ENCODE measurements around the gene LMAN1.

Gene LMAN1

DNA sequence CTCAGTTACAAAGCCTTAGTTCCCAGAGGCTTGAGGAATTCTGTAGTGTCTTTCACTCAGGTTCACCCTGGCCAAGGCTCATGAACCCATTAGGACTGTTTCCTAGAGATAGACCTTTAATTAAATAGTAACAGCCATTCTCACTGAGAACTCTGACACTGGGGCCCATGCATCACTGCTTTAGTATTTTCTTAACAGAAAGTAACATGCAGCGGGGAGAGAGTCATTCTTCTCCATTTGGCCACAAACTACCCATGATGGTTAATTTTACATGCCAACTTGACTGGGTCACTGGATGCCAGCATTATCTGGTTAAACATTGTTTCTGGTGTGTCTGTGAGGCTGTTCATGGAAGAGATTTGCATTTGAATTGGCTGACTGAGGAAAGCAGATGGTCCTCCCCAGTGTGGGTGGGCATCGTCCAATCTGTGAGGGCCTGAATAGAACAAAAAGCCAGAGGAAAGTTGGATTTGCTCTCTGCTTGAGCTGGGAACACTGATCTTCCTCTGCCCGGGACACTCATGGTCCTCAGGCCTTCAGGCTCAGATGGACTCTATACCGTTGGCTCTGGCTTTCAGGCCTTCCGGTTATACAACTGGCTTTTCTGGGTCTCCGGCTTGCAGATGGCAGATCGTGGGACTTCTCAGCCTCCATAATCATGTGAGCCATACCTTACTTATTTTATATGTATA, 35.0 kb downstream of the LMAN1 start:
- no peak overlapping the region for H3K4me3 ChIP-seq (ENCODE audit: low read depth, low read length)
- TF ChIP-seq CTCF (IDR thresholded peaks at IDR 0.05; ENCODE audit: low read depth, low read length): no peak

- TF ChIP-seq CTCF (IDR thresholded peaks at IDR 0.05; ENCODE audit: low read depth, low read length): no peak
- H3K4me3 ChIP-seq (ENCODE audit: low read depth, low read length): no peak within 1 kb of the TSS
Observed at GRCh38 chr18:59318460-59319050, 40.5 kb downstream of the LMAN1 start, which contains the start of gene CPLX4. TSS of gene CPLX4 (minus strand) at chr18:59318649. CDS start at chr18:59318462, 187 bp downstream.

- no peak overlapping the region for H3K4me3 ChIP-seq (ENCODE audit: low read depth, low read length)
- TF ChIP-seq CTCF (IDR thresholded peaks at IDR 0.05; ENCODE audit: low read depth, low read length): no peak
Observed at GRCh38 chr18:59311631-59312030, 47.4 kb downstream of the LMAN1 start.

DNA sequence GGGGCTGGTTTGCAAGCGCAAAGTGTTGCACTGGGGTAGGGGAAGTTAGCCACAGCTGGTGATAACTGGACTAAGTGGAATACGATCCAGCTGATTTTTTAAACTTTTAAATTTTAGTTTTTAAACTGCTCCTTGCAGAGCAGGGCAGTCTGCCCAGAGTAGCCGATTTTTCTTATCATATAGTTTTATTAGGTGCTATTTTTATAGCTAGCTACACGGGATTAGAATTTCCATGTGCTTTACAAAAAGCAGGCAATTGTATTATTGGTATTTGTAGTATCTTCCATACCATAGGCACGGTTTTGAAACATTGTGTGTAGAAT, 50.2 kb downstream of the LMAN1 start:
- no peak for TF ChIP-seq CTCF (IDR thresholded peaks at IDR 0.05; ENCODE audit: low read depth, low read length)
- H3K4me3 ChIP-seq (ENCODE audit: low read depth, low read length): peak overlapping the region; percentile 40

GRCh38 chr18:59308248-59308937, 50.7 kb downstream of the LMAN1 start:
- TF ChIP-seq CTCF (IDR thresholded peaks at IDR 0.05; ENCODE audit: low read depth, low read length): peak; percentile 90

DNA sequence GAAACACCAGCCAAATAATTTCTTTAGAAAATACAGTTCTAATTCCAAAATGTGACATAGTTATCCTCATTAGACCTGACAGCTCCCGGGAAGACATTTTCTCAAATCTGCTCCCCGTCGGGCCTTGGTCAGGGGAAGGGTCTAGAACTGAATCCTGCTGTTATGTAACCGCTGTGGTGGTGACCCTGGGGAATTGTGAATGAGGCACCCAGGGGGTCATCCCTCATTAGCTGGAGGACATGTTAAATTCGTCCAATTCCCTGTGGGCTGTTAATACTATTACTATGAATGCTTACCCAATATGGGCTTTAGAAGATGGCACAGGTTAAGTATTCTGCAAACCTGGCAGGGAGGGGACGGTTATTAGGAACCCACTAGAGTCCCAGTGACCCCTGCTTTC, 52.4 kb downstream of the LMAN1 start:
- TF ChIP-seq CTCF (IDR thresholded peaks at IDR 0.05; ENCODE audit: low read depth, low read length): no peak
- H3K4me3 ChIP-seq (ENCODE audit: low read depth, low read length): no peak overlapping the region

More at GRCh38 chr18:59308248-59308937, 50.7 kb downstream of the LMAN1 start:
- H3K4me3 ChIP-seq (ENCODE audit: low read depth, low read length): peak overlapping the region; percentile 40

DNA sequence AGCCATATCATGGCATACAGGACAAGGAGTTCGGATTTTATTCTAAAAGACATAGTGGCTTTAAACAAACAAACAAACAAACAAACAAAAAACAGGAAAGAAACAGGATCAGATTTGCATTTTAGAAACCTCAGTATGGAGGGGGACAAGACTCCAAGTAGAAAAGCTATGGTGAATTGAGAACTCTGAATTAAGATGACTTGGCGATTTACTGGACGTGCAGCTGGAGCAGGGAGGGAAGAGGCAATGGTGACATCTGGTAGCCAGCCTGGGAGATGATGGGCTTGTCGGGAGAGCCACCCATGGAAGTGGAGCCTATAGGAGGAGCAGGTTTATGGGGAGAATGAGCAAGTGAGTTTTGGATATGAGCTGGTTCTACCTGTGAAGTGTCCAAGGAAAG, 53.8 kb downstream of the LMAN1 start:
- TF ChIP-seq CTCF (IDR thresholded peaks at IDR 0.05; ENCODE audit: low read depth, low read length): no peak
- H3K4me3 ChIP-seq (ENCODE audit: low read depth, low read length): no peak overlapping the region

Data from WI38 (cell line).